Subcutaneous adipose tissue (tissue), 4 donors: ENCODE data around the gene NCKAP5. TPM values are rescaled to one million over a fixed set of nuclear protein-coding genes. Genes with fewer than 3 reads are reported as not detected.

Experiments
- total RNA-seq, 4 donors: library from RNA; depleted of rRNA; stranded (reverse); fragments of >200 nt; gene quantifications; one replicate each; pipeline ENCODE4 v1.1.0, GENCODE V29; 2016
- TF ChIP-seq, protein P1 (sequence below): fragments of 450-650 bp; IDR thresholded peaks from one replicate; pipeline ENCODE4 v1.5.1; 2016; ENCODE audit warnings: low read depth, mild to moderate bottlenecking, control low read depth, antibody characterized with exemption, moderate library complexity

The NCKAP5 gene
- total RNA-seq, 4 donors from 2014 or later, result 1.5 to 6.4 (median 3.8) TPM

DNA sequence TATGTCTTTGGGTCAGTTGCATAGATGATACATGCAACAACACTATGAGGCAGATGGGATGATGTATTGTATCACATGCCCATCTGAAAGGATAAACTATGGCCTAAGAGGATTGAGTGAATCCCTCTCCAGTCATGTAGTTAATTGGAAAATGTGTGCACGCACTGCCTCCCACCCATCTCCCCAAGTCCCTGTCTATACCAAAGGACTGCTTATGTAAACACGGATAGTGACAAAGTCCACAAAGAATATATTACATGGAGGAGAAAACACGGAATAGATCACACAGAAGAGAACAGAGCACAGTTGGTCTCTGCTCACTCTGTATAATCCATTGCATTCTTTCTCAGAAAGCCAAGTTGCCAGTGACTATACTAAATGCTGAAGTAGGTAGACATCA, 82.4 kb downstream of the NCKAP5 start:
- TF ChIP-seq, protein P1, sequence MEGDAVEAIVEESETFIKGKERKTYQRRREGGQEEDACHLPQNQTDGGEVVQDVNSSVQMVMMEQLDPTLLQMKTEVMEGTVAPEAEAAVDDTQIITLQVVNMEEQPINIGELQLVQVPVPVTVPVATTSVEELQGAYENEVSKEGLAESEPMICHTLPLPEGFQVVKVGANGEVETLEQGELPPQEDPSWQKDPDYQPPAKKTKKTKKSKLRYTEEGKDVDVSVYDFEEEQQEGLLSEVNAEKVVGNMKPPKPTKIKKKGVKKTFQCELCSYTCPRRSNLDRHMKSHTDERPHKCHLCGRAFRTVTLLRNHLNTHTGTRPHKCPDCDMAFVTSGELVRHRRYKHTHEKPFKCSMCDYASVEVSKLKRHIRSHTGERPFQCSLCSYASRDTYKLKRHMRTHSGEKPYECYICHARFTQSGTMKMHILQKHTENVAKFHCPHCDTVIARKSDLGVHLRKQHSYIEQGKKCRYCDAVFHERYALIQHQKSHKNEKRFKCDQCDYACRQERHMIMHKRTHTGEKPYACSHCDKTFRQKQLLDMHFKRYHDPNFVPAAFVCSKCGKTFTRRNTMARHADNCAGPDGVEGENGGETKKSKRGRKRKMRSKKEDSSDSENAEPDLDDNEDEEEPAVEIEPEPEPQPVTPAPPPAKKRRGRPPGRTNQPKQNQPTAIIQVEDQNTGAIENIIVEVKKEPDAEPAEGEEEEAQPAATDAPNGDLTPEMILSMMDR, result no peak

DNA sequence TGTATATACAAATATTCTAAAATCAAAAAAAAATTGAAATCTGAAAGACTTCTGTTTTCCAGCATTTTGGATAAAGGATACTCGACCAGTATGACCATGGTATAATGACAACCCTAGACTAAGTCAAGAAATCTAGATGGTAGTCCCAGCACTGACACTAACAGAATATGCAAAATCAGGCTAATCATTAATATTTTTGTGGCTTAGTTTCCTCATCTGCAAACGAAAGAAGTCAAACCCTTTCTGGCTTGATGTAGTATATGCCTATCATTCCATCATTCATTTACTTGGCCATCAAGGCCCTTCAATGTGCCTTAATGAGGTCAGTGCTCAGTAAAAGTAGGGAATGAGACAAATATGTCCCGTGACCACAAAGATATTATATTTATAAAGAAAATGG, 83.5 kb downstream of the NCKAP5 start:
- TF ChIP-seq, protein P1, result no peak

DNA sequence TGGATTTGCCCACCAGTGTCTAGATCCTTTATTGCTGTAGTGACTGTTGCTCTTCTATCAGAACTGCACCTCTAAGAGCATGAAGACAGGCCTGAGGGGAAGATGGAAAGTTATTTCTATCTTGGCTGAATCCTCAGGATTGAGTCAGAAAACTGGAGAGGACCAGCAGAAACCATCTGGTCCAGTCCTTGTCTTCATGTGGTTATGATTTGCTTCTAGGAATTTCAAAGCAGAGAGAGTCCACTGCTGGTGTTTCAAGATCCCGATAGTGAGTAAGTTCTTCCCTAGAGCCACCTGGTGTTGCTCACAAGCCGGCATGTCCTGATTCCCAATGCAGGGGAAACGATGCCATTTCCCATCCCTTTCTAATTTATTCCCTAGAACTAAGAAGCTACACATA, 84.2 kb downstream of the NCKAP5 start:
- TF ChIP-seq, protein P1, result no peak

DNA sequence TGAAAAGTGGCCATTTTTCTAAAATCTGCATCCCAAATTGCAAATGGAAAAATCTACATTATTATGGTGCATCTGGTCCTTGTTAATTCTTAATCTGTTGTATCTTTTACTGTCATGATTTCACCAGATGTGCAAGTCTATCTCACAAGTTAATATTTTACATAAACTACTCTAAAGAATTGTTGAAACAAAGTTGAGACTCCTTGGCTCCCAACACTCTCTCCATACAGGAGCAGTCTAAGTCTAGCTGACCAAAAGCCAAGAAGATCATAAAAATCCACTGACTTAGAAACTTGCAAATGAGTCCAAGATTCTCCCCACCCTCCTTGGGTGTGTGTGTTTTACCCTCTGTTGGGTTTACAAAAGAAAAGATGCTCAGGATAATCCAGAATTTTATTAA, 85.1 kb downstream of the NCKAP5 start:
- TF ChIP-seq, protein P1, result no peak

DNA sequence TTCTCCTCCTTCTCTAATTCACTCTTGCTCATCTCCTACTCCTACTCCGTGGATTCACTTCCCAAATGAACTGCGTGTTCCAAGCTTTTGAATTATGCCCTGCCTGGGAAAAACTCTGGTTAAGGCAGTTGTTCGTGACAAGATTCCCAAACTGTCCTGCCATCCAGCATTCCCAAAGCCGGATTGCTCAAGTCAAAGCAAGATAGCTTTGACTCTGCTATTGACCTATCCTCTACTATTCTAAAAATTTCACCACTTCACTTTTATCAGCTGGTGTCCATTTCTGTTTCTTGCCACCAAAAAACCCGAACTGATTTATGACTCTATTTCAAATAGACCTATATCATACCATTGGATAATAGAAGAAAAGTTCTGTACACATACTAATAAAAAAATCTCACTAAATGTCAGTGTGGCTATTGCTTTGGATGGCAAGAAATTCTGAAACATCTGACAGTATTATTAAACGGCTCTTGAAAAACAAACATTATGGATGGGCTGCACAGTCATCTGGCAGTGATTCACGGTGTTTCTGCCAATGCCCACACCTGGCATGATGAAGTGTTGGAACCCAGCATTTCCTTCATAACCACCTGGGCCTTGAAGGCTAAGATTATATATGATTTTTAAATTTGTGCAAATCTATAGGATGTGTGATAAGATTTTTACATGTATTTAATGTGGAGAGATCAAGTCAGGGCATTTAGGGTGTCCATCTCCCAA, 87.4 kb downstream of the NCKAP5 start:
- TF ChIP-seq, protein P1, result no peak

DNA sequence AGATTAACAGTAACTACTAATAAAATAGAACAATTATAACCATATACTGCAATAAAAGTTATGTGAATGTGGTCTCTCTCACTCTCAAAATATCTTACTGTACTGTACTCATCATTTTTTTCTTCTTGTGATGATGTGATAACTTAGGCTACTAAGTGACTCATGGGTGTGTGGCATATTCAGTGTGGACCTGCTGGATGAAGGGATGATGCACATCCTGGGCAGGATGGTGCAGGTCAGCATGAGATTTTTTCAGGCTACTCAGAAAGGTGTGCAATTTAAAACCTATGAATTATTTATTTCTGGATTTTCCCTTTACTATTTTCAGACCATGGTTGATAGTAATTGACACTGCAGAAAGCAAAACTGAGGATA, 90.7 kb downstream of the NCKAP5 start:
- TF ChIP-seq, protein P1, result no peak

DNA sequence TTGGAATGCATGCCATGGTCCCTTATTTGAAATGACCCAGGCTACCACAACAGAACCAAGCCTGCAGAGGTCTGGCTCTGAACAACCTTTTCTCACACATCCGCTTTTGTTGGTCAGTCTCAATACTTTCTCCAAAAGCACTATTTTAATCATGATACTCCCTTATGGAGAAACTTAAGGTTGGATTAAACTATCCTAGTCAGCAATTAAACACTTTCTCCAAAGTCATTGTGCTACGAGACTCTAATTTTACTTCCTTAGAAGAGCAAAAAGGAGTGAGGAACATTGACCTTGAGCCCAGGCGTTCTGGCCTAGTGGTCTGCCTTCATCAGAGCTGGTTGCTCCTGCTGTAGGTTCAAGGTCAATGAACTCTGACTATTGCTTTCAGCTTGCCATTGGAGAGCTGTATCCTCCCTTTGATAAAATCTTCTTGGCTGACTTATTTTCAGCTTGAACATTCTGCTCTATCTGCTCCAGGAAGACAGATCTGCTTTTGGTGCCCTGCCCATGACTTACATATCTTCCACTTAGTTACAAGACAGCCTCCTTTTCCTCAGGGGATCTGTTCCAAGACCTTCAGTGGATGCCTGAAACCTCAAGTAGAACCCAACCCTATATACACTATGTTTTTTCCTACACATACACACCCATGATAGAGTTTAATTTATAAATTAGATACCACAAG, 91.2 kb downstream of the NCKAP5 start:
- TF ChIP-seq, protein P1, result no peak
